BLaER1 (cell line): ENCODE data around the gene SMIM14.
A peak's percentile ranks its signal among the peaks of the same experiment; 100 is the strongest.
"Not testable (repeated sequence)": the region's sequence is repeated elsewhere in the genome, so short reads cannot be mapped to it uniquely, and the experiment has no call there.

ENCODE experiments used
- H3K27ac ChIP-seq: shearing (Covaris generic); formaldehyde crosslinking; 2 replicates; pipeline ENCODE4 v1.8.1; 2022
- H3K27me3 ChIP-seq: shearing (Covaris generic); formaldehyde crosslinking; 2 replicates; pipeline ENCODE4 v1.8.1; 2022
- H3K36me3 ChIP-seq: shearing (Covaris generic); formaldehyde crosslinking; 2 replicates; pipeline ENCODE4 v1.8.1; 2022
- H3K4me1 ChIP-seq: shearing (Covaris generic); formaldehyde crosslinking; 2 replicates; pipeline ENCODE4 v1.8.1; 2022
- H3K4me2 ChIP-seq: shearing (Covaris generic); formaldehyde crosslinking; 2 replicates; pipeline ENCODE4 v1.8.1; 2022
- H3K4me3 ChIP-seq: shearing (Covaris generic); formaldehyde crosslinking; 2 replicates; pipeline ENCODE4 v1.8.1; 2022
- H3K9ac ChIP-seq: shearing (Covaris generic); formaldehyde crosslinking; 2 replicates; pipeline ENCODE4 v1.8.1; 2022
- H3K9me3 ChIP-seq: shearing (Covaris generic); formaldehyde crosslinking; 2 replicates; pipeline ENCODE4 v1.8.1; 2022
- H4K20me1 ChIP-seq: shearing (Covaris generic); formaldehyde crosslinking; 2 replicates; pipeline ENCODE4 v1.8.1; 2022
- Cebpa-rat ChIP-seq: shearing (Covaris generic); IDR thresholded peaks from 2 replicates; pipeline ENCODE4 v1.8.1; 2022

Gene SMIM14

DNA sequence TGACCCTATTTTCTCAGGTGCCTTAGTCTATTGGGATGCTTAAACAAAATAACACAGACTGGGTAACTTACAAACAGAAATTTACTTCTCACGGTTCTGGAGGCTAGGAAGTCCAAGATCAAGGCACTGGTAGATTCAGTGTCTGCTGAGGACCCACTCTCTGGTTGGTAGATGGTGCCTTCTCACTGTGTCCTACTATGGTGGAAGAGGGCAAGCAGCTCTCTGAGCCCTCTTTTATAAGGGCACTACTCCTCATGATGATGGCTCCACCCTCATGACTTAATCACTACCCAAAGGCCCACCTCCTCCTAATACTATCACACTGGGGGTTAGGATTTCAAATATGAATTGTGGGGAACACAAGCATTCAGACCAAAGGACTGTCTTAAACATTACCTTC lies 11.8 kb downstream of the SMIM14 start:
- no peaks in the 10 kb centered on the region for H3K27me3 ChIP-seq
- H3K27ac ChIP-seq = peak overlapping the region; percentile 64
- peak overlapping the region; percentile 75 for H3K4me2 ChIP-seq
- H3K36me3 ChIP-seq = no peaks in the 10 kb centered on the region
- no peak overlapping the region for H3K4me3 ChIP-seq
- no peak for TF ChIP-seq Cebpa-rat
- H3K9me3 ChIP-seq = no peaks in the 10 kb centered on the region
- no peak overlapping the region for H3K9ac ChIP-seq
- H4K20me1 ChIP-seq = no peaks in the 10 kb centered on the region
- peaks cover 76% of the 10 kb centered on the region for H3K4me1 ChIP-seq

DNA sequence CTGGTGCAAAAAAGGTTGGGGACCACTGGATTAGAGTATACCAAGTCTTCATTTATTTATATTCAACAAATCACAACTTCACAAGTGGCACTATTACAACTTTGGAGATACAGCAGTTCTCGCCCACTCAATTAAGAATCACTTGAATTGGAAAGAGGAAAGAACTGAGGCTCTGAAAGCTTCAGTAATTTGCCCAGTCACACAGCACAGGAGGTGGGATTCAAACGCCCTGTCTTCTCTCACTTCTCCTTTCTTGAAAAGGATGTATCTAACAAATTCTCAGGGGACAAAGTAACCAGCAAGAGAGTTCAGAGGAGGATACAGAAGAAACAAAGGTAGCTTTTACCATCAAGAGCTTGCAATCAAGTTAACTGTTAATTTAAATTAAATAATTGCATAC lies 12.4 kb downstream of the SMIM14 start:
- Histone ChIP-seq H3K36me3 (no peaks in the 10 kb centered on the region), H4K20me1 (no peaks in the 10 kb centered on the region), H3K4me1 (peaks cover 69% of the 10 kb centered on the region), H3K27ac (no peak overlapping the region), H3K27me3 (no peaks in the 10 kb centered on the region), H3K4me3 (no peak overlapping the region), H3K9ac (no peak overlapping the region), H3K4me2 (peak overlapping the region; percentile 75), H3K9me3 (no peaks in the 10 kb centered on the region)
- TF ChIP-seq Cebpa-rat = no peak

- H3K4me2 ChIP-seq = no peak overlapping the region
Measured at GRCh38 chr4:39621582-39621981, 17.1 kb downstream of the SMIM14 start.

GRCh38 chr4:39620551-39621313 lies 17.9 kb downstream of the SMIM14 start:
- no peaks in the 10 kb centered on the region for H4K20me1 ChIP-seq
- no peak overlapping the region for H3K4me2 ChIP-seq
- H3K36me3 ChIP-seq = no peaks in the 10 kb centered on the region; the same call in 1 of the 2 replicates
- H3K4me1 ChIP-seq = peaks cover 39% of the 10 kb centered on the region
- no peak overlapping the region for H3K27ac ChIP-seq
- H3K9me3 ChIP-seq = no peaks in the 10 kb centered on the region
- no peaks in the 10 kb centered on the region for H3K27me3 ChIP-seq
- H3K4me3 ChIP-seq = no peak overlapping the region
- TF ChIP-seq Cebpa-rat = no peak
- H3K9ac ChIP-seq = no peak overlapping the region

More at GRCh38 chr4:39621582-39621981, 17.1 kb downstream of the SMIM14 start:
- H3K27ac ChIP-seq = no peak overlapping the region
- no peaks in the 10 kb centered on the region for H4K20me1 ChIP-seq
- H3K27me3 ChIP-seq = no peaks in the 10 kb centered on the region
- H3K9me3 ChIP-seq = no peaks in the 10 kb centered on the region
- no peak overlapping the region for H3K4me3 ChIP-seq
- no peak for TF ChIP-seq Cebpa-rat
- H3K36me3 ChIP-seq = no peaks in the 10 kb centered on the region; the same call in 1 of the 2 replicates
- no peak overlapping the region for H3K9ac ChIP-seq
- H3K4me1 ChIP-seq = peaks cover 47% of the 10 kb centered on the region

GRCh38 chr4:39617534-39617933 lies 21.1 kb downstream of the SMIM14 start:
- Histone ChIP-seq H3K27ac (no peak overlapping the region), H3K9ac (no peak overlapping the region), H3K9me3 (no peaks in the 10 kb centered on the region), H3K27me3 (no peaks in the 10 kb centered on the region), H3K36me3 (no peaks in the 10 kb centered on the region; the same call in 1 of the 2 replicates), H3K4me2 (no peak overlapping the region), H3K4me3 (no peak overlapping the region), H3K4me1 (peaks cover 41% of the 10 kb centered on the region), H4K20me1 (no peaks in the 10 kb centered on the region)
- TF ChIP-seq Cebpa-rat = no peak

- Histone ChIP-seq H3K27me3 (no peaks in the 10 kb centered on the region), H4K20me1 (no peaks in the 10 kb centered on the region), H3K9me3 (no peaks in the 10 kb centered on the region), H3K36me3 (no peaks in the 10 kb centered on the region; the same call in 1 of the 2 replicates), H3K4me1 (peaks cover 50% of the 10 kb centered on the region), H3K27ac (no peak overlapping the region), H3K4me3 (no peak overlapping the region), H3K9ac (no peak overlapping the region), H3K4me2 (no peak overlapping the region)
- TF ChIP-seq Cebpa-rat = no peak
Measured at GRCh38 chr4:39616651-39617050, 22.0 kb downstream of the SMIM14 start.

DNA sequence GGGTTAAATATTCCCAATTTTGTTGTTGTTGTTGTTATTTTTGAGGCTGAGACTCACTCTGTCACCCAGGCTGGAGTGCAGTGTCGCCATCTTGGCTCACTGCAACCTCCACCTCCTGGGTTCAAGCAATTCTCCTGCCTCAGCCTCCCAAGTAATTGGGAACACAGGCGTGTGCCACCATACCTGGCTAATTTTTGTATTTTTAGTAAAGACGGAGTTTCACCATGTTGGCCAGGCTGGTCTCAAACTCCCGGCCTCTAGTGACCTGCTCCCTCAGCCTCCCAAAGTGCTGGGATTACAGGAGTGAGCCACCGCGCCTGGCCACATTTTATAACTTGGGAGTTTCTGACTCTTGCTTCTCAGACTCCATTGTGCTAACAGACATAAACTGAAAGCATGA lies 22.6 kb downstream of the SMIM14 start:
- not testable (repeated sequence) for H3K4me3 ChIP-seq, H3K9me3 ChIP-seq, H3K4me2 ChIP-seq, H3K27me3 ChIP-seq, H3K36me3 ChIP-seq, H4K20me1 ChIP-seq, H3K27ac ChIP-seq, H3K9ac ChIP-seq
- H3K4me1 ChIP-seq = peaks cover 52% of the 10 kb centered on the region

DNA sequence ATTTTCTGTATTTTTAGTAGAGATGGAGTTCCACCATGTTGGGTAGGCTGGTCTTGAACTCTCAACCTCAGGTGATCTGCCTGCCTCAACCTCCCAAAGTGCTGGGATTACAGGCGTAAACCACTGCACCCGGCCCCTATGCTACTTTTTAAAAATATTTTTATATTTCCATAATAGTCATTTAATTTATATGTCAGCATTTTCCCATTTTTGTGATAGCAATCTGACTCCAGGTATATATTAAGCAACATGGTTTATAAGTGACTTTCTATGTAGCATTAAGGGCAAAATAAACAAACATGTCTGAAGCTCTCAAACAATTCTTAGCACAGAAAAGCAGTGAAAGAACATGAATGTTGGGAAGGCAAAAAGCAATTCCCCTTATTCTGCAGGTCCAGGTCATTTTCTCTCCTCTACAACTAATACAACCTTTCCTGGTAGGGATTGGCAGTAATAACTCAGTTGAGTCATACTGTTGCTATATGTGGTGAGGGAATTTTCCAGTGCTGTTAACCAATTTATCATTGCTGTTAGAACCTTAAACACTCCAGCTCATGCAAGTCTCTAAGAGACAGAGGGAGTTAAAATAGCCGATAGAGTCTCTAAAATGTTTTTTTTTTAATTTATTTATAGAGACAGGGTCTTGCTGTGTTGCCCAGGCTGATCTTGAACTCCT lies 24.0 kb downstream of the SMIM14 start:
- no peaks in the 10 kb centered on the region for H4K20me1 ChIP-seq
- H3K4me1 ChIP-seq = peaks cover 56% of the 10 kb centered on the region
- H3K4me2 ChIP-seq = peak overlapping the region; percentile 66
- H3K4me3 ChIP-seq = no peak overlapping the region
- H3K27ac ChIP-seq = no peak overlapping the region
- TF ChIP-seq Cebpa-rat = no peak
- H3K27me3 ChIP-seq = no peaks in the 10 kb centered on the region
- H3K36me3 ChIP-seq = 0 out of 2 replicates have a peak, but pooled peaks cover 6% of the 10 kb centered on the region
- no peak overlapping the region for H3K9ac ChIP-seq
- H3K9me3 ChIP-seq = no peaks in the 10 kb centered on the region

DNA sequence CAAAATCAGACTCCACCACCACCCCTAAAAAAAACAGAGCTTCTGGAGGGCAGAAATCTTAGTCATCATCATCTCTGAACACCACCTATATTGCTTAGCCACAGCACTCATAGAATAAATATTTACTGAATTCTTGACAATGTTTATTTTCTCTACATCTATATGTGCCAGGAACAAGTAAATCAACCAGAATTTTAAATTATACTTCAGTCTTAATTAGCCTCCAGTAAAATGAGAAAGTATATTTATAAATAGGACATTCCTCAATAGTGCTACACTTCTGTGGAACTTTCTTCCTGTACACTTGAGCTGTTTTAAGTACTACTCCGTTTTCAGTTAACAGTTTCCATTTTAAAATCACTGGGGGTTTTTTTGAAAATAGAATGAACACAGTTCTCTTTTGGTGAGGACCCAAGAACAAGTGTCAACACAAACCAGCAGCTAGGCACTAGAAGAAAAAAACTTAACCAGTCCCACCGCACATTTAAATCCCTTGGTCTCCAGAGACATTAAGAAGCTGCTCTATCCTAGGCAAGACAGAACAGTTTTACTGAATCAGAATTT lies 25.5 kb downstream of the SMIM14 start:
- Histone ChIP-seq H3K4me3 (no peak overlapping the region), H3K9me3 (no peaks in the 10 kb centered on the region), H3K27ac (peak overlapping the region; percentile 52), H4K20me1 (no peaks in the 10 kb centered on the region), H3K27me3 (no peaks in the 10 kb centered on the region), H3K4me1 (peaks cover 51% of the 10 kb centered on the region), H3K4me2 (peak overlapping the region; percentile 66), H3K9ac (no peak overlapping the region; the same call in 1 of the 2 replicates), H3K36me3 (0 out of 2 replicates have a peak, but pooled peaks cover 7% of the 10 kb centered on the region)
- no peak for TF ChIP-seq Cebpa-rat

GRCh38 chr4:39609454-39609931 lies 29.2 kb downstream of the SMIM14 start:
- Histone ChIP-seq H3K36me3 (peaks cover 32% of the 10 kb centered on the region), H3K4me3 (no peak overlapping the region)

More at GRCh38 chr4:39609454-39609931, 29.2 kb downstream of the SMIM14 start:
- H3K27ac ChIP-seq = no peak overlapping the region
- H3K4me1 ChIP-seq = peaks cover 37% of the 10 kb centered on the region
- no peak overlapping the region for H3K4me2 ChIP-seq
- H3K9ac ChIP-seq = no peak overlapping the region
- H3K9me3 ChIP-seq = peaks cover 18% of the 10 kb centered on the region
- no peaks in the 10 kb centered on the region for H4K20me1 ChIP-seq
- H3K27me3 ChIP-seq = no peaks in the 10 kb centered on the region
- no peak for TF ChIP-seq Cebpa-rat
